Measurements from ENCODE around the gene HENMT1. TPM values are rescaled to one million over a fixed set of nuclear protein-coding genes. Genes with fewer than 3 reads are reported as not detected.

The HENMT1 gene
- total and polyA plus RNA-seq, 3 experiments from 2014 or later = 29.6 to 55.2 (median 31.3) TPM

GRCh38 chr1:108699375-108700332, 38.8 kb upstream of the HENMT1 start:
- H3K4me1 ChIP-seq (ENCODE audit: insufficient read depth, low read length) = peaks cover 63% of the 10 kb centered on the region
- peak overlapping the region; percentile 70 to 95 (median 91) for H3K27ac Mint-ChIP-seq
- H3K27me3 ChIP-seq (ENCODE audit: insufficient read depth, low read length, poor library complexity, severe bottlenecking) = no peaks in the 10 kb centered on the region
- no peak overlapping the region for H3K4me3 ChIP-seq (ENCODE audit: low read length)
- peaks cover 21 to 74% (median 34%) of the 10 kb centered on the region in 3 donors for H3K36me3 Mint-ChIP-seq
- H3K27me3 Mint-ChIP-seq = no peaks in the 10 kb centered on the region
- POLR2A ChIA-PET = interaction anchor here (1.4 kb wide), 1 partner anchor 53 kb away, joined by 3 read pairs; no protein-coding TSS in a partner anchor
- peaks cover 58 to 93% (median 84%) of the 10 kb centered on the region in 3 donors for H3K4me1 Mint-ChIP-seq
- peak overlapping the region; percentile 56 to 85 (median 74) for H3K4me3 Mint-ChIP-seq
- DNase-seq = no peak
- no peaks in the 10 kb centered on the region for H3K9me3 ChIP-seq (ENCODE audit: low read length)
- CTCF ChIA-PET = no interaction called here
- peaks cover 50% of the 10 kb centered on the region for H3K36me3 ChIP-seq (ENCODE audit: insufficient read depth, low read length)
- H3K9me3 Mint-ChIP-seq = no peaks in the 10 kb centered on the region
- no peak overlapping the region for H3K27ac ChIP-seq (ENCODE audit: low read depth, low read length)

- H3K9me3 Mint-ChIP-seq = no peaks in the 10 kb centered on the region
- ChIA-PET CTCF (interaction anchor here (0.8 to 5.4 kb wide), 4 partner anchors 34 to 134 kb away, joined by 3 to 134 read pairs (median 6); partner anchors contain the start of gene HENMT1), POLR2A (interaction anchor here (1.4 to 4.8 kb wide), 2 partner anchors 10 to 35 kb away, joined by 5 to 65 read pairs; partner anchors contain the start of gene HENMT1)
- H3K27ac Mint-ChIP-seq = peak overlapping the region; percentile 73 to 96 (median 88)
- no peak overlapping the region for H3K27ac ChIP-seq (ENCODE audit: low read depth, low read length)
- DNase-seq = no peak
- no peaks in the 10 kb centered on the region for H3K9me3 ChIP-seq (ENCODE audit: low read length)
- peak overlapping the region; percentile 32 to 80 (median 67) for H3K4me3 Mint-ChIP-seq
- peaks cover 50% of the 10 kb centered on the region for H3K36me3 ChIP-seq (ENCODE audit: insufficient read depth, low read length)
- H3K27me3 Mint-ChIP-seq = no peaks in the 10 kb centered on the region
- H3K4me1 ChIP-seq (ENCODE audit: insufficient read depth, low read length) = peaks cover 58% of the 10 kb centered on the region
- peaks cover 21 to 82% (median 34%) of the 10 kb centered on the region in 3 donors for H3K36me3 Mint-ChIP-seq
- H3K4me3 ChIP-seq (ENCODE audit: low read length) = peak overlapping the region; percentile 11
- H3K4me1 Mint-ChIP-seq = peaks cover 59 to 80% (median 74%) of the 10 kb centered on the region in 3 donors
- no peaks in the 10 kb centered on the region for H3K27me3 ChIP-seq (ENCODE audit: insufficient read depth, low read length, poor library complexity, severe bottlenecking)
These were observed 34.6 kb upstream of the HENMT1 start for GRCh38 chr1:108695535-108695934.

GRCh38 chr1:108692724-108693655, 32.1 kb upstream of the HENMT1 start:
- H3K4me1 ChIP-seq (ENCODE audit: insufficient read depth, low read length) = peaks cover 49% of the 10 kb centered on the region
- Mint-ChIP-seq H3K36me3 (peaks cover 13 to 56% (median 14%) of the 10 kb centered on the region in 3 donors), H3K4me1 (peaks cover 44 to 59% (median 53%) of the 10 kb centered on the region in 3 donors), H3K27me3 (no peaks in the 10 kb centered on the region), H3K9me3 (no peaks in the 10 kb centered on the region), H3K27ac (peak overlapping the region; percentile 91 to 100 (median 98)), H3K4me3 (peak overlapping the region; percentile 91 to 100 (median 93))
- POLR2A ChIA-PET = interaction anchor here (0.6 to 4.8 kb wide), 24 partner anchors 11 to 791 kb away, joined by 3 to 161 read pairs (median 5); partner anchors contain the start of genes ATXN7L2, EEIG2, ELAPOR1 and HENMT1
- CTCF ChIA-PET = interaction anchor here (0.6 to 5.4 kb wide), 32 partner anchors 10 to 407 kb away, joined by 3 to 134 read pairs (median 4); partner anchors contain the start of genes EEIG2, FNDC7 and HENMT1
- peaks cover 27% of the 10 kb centered on the region for H3K36me3 ChIP-seq (ENCODE audit: insufficient read depth, low read length)
- no peaks in the 10 kb centered on the region for H3K9me3 ChIP-seq (ENCODE audit: low read length)
- no peaks in the 10 kb centered on the region for H3K27me3 ChIP-seq (ENCODE audit: insufficient read depth, low read length, poor library complexity, severe bottlenecking)
- peak overlapping the region; percentile 97 for H3K4me3 ChIP-seq (ENCODE audit: low read length)
- peak; percentile 70 to 93 (median 91) for DNase-seq
- H3K27ac ChIP-seq (ENCODE audit: low read depth, low read length) = peak overlapping the region; percentile 96

- peak within 1 kb of the TSS; percentile 91 to 100 (median 93) for H3K4me3 Mint-ChIP-seq
- Histone ChIP-seq H3K27ac (ENCODE audit: low read depth, low read length) (peak within 1 kb of the TSS; percentile 96), H3K4me1 (ENCODE audit: insufficient read depth, low read length) (peaks cover 40% of the 10 kb centered on the region), H3K9me3 (ENCODE audit: low read length) (no peaks in the 10 kb centered on the region), H3K27me3 (ENCODE audit: insufficient read depth, low read length, poor library complexity, severe bottlenecking) (no peaks in the 10 kb centered on the region), H3K4me3 (ENCODE audit: low read length) (peak within 1 kb of the TSS; percentile 97), H3K36me3 (ENCODE audit: insufficient read depth, low read length) (peaks cover 19% of the 10 kb centered on the region)
- H3K36me3 Mint-ChIP-seq = peaks cover 5 to 48% (median 10%) of the 10 kb centered on the region in 3 donors
- H3K9me3 Mint-ChIP-seq = no peaks in the 10 kb centered on the region
- ChIA-PET CTCF (interaction anchor here (0.6 to 5.4 kb wide), 32 partner anchors 9 to 408 kb away, joined by 3 to 134 read pairs (median 4); partner anchors contain the start of genes EEIG2, FNDC7 and HENMT1), POLR2A (interaction anchor here (0.6 to 4.8 kb wide), 26 partner anchors 14 to 792 kb away, joined by 3 to 161 read pairs (median 4); partner anchors contain the start of genes ATXN7L2, EEIG2, ELAPOR1 and HENMT1)
- peaks cover 39 to 50% (median 45%) of the 10 kb centered on the region in 3 donors for H3K4me1 Mint-ChIP-seq
- no peaks in the 10 kb centered on the region for H3K27me3 Mint-ChIP-seq
- DNase-seq = peak; percentile 92 to 95 (median 94)
- peak within 1 kb of the TSS; percentile 91 to 100 (median 98) for H3K27ac Mint-ChIP-seq
These were observed 31.2 kb upstream of the HENMT1 start, which contains the start of gene PRPF38B for GRCh38 chr1:108691942-108692723. Gene PRPF38B, plus strand, starts transcription at chr1:108692310. Its CDS starts 282 bp downstream, at chr1:108692592.

- peaks cover 5 to 40% (median 8%) of the 10 kb centered on the region in 3 donors for H3K36me3 Mint-ChIP-seq
- Histone ChIP-seq H3K36me3 (ENCODE audit: insufficient read depth, low read length) (peaks cover 11% of the 10 kb centered on the region), H3K27me3 (ENCODE audit: insufficient read depth, low read length, poor library complexity, severe bottlenecking) (no peaks in the 10 kb centered on the region), H3K27ac (ENCODE audit: low read depth, low read length) (peak overlapping the region; percentile 96), H3K4me3 (ENCODE audit: low read length) (peak overlapping the region; percentile 97), H3K9me3 (ENCODE audit: low read length) (no peaks in the 10 kb centered on the region), H3K4me1 (ENCODE audit: insufficient read depth, low read length) (peaks cover 34% of the 10 kb centered on the region)
- POLR2A ChIA-PET = interaction anchor here (0.7 to 4.8 kb wide), 18 partner anchors 15 to 491 kb away, joined by 3 to 161 read pairs (median 6); partner anchors contain the start of genes EEIG2, ELAPOR1, HENMT1 and SLC25A24
- no peaks in the 10 kb centered on the region for H3K27me3 Mint-ChIP-seq
- peak overlapping the region; percentile 91 to 100 (median 93) for H3K4me3 Mint-ChIP-seq
- CTCF ChIA-PET = interaction anchor here (1.0 to 5.4 kb wide), 21 partner anchors 8 to 409 kb away, joined by 3 to 134 read pairs (median 5); partner anchors contain the start of genes EEIG2, FNDC7 and HENMT1
- H3K9me3 Mint-ChIP-seq = no peaks in the 10 kb centered on the region
- H3K4me1 Mint-ChIP-seq = peaks cover 35 to 42% (median 37%) of the 10 kb centered on the region in 3 donors
- peak overlapping the region; percentile 91 to 100 (median 98) for H3K27ac Mint-ChIP-seq
- no peak for DNase-seq
These were observed 30.4 kb upstream of the HENMT1 start for GRCh38 chr1:108691128-108691941.

GRCh38 chr1:108686614-108687313, 25.9 kb upstream of the HENMT1 start:
- Histone ChIP-seq H3K27me3 (ENCODE audit: insufficient read depth, low read length, poor library complexity, severe bottlenecking) (no peaks in the 10 kb centered on the region), H3K4me1 (ENCODE audit: insufficient read depth, low read length) (peaks cover 15% of the 10 kb centered on the region), H3K4me3 (ENCODE audit: low read length) (no peak overlapping the region), H3K36me3 (ENCODE audit: insufficient read depth, low read length) (no peaks in the 10 kb centered on the region), H3K9me3 (ENCODE audit: low read length) (no peaks in the 10 kb centered on the region), H3K27ac (ENCODE audit: low read depth, low read length) (no peak overlapping the region)
- Mint-ChIP-seq H3K9me3 (no peaks in the 10 kb centered on the region), H3K4me1 (peaks cover 14 to 16% (median 15%) of the 10 kb centered on the region in 3 donors), H3K4me3 (no peak overlapping the region), H3K27me3 (peaks cover 0 to 5% of the 10 kb centered on the region in 2 donors), H3K36me3 (peaks cover 0 to 2% (median under 1%) of the 10 kb centered on the region in 3 donors), H3K27ac (no peak overlapping the region)
- POLR2A ChIA-PET = interaction anchor here (1.0 kb wide), 1 partner anchor 25 kb away, joined by 3 read pairs; the partner anchor contains the start of gene HENMT1
- CTCF ChIA-PET = no interaction called here
- no peak for DNase-seq
